HS-5 (cell line): ENCODE results near the gene RARA.

ENCODE experiments used
- DNase-seq: peaks from one replicate; pipeline ENCODE4 v3.0.0-alpha.2; 2012; ENCODE audit warnings: low read depth

RARA gene

GRCh38 chr17:40329839-40330794 lies 21.1 kb downstream of the RARA start:
- no peak for DNase-seq

DNA sequence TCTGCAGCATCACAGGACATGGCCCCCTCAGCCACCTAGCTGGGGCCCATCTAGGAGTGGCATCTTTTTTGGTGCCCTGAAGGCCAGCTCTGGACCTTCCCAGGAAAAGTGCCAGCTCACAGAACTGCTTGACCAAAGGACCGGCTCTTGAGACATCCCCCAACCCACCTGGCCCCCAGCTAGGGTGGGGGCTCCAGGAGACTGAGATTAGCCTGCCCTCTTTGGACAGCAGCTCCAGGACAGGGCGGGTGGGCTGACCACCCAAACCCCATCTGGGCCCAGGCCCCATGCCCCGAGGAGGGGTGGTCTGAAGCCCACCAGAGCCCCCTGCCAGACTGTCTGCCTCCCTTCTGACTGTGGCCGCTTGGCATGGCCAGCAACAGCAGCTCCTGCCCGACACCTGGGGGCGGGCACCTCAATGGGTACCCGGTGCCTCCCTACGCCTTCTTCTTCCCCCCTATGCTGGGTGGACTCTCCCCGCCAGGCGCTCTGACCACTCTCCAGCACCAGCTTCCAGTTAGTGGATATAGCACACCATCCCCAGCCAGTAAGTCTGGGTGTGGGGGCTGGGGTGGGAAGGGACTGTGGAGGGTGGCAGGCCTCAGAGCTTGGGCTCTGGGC lies 22.0 kb downstream of the RARA start:
- no peak for DNase-seq

- no peak for DNase-seq
These were observed 23.0 kb downstream of the RARA start for GRCh38 chr17:40331743-40332641.

- no peak for DNase-seq
These were observed 24.9 kb downstream of the RARA start for GRCh38 chr17:40333781-40334448.

DNA sequence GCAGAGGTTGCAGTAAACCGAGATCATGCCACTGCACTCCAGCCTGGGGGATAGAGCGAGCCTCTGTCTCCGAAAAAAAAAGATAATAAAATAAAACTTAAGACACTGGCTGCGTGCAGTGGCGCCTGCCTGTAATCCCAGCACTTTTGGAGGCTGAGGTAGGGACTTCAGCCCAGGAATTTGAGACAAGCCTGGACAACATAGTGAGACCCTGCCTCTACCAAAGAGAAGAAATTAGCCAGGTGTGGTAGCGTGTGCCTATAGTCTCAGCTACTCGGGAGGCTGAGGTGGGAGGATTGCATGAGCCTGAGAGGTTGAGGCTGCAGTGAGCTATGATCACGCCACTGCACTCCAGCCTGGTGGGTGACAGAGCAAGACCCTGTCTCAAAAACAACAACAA lies 26.6 kb downstream of the RARA start:
- no peak for DNase-seq

DNA sequence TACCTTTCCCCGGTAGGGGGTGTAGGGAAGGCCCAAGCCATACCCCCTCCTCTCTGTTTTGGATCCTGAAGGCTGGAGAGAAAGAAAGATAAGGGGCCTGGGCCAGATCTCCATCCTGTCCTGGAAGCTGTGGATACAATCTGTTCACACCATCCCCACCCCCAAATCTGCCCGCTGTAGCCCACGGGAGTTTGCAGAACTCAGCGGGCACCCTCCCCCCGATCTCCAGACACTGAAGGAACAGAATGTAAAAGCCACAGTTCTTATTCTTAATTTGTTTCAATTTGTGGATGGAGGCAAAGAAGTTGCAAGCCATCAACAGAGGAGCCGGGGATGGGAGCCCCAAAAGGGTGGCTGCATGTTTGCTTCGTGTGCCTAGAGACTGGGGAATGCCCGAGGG lies 28.4 kb downstream of the RARA start:
- DNase-seq: no peak

DNA sequence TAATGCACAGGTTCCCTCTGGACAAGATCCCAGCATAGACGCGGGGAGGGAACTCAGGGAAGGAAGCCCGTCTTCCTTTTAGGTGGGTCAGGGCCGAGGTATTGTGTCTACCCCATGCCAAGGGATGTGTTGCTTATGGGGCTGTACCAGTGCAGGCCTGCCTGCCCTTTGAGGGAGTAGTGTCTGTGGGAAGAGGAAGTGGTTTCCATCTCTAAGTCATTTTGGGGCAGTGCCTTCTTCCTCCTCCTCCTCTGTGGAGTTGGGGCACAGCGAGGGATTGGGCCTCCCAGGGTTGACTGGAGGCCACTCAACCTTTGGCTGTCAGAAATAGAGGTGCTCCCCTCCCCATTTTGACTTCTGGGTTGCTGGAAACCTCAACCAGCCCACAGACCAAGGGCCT lies 29.1 kb downstream of the RARA start:
- DNase-seq: no peak

DNA sequence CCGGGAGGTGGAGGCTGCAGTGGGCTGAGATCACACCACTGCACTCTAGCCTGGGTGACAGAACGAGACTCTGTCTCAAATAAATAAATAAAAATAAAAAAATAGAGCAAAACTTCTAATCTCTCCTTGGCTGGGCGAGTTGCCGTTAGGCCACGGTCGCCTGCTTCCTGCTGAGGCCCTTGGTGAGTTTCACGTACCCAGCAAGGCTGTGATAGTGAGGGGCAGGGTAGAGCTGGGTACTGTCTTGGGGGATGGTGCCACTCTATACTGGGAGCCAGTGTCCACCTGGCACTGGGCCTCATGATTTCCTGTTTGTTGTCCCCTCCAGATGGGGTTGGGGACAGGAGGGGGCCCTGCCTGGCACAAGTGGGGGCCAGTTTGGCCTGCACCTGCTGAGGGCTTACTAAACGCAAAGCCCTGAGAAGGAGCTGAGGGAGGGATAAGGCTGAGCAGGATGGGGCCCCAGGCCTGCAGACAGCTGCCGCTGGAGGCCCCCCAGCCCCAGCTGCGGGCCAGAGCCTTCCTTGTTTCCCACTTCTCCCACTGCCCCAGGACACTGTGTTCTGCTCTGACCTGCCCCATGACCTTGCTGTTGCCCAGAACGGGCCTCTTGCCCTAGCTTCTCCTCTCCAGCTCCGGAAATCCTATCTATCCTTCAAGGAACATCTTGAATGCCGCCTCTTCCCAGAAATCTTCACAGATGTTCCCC lies 30.1 kb downstream of the RARA start:
- no peak for DNase-seq

- no peak for DNase-seq
These were observed 31.3 kb downstream of the RARA start for GRCh38 chr17:40340327-40340726.

DNA sequence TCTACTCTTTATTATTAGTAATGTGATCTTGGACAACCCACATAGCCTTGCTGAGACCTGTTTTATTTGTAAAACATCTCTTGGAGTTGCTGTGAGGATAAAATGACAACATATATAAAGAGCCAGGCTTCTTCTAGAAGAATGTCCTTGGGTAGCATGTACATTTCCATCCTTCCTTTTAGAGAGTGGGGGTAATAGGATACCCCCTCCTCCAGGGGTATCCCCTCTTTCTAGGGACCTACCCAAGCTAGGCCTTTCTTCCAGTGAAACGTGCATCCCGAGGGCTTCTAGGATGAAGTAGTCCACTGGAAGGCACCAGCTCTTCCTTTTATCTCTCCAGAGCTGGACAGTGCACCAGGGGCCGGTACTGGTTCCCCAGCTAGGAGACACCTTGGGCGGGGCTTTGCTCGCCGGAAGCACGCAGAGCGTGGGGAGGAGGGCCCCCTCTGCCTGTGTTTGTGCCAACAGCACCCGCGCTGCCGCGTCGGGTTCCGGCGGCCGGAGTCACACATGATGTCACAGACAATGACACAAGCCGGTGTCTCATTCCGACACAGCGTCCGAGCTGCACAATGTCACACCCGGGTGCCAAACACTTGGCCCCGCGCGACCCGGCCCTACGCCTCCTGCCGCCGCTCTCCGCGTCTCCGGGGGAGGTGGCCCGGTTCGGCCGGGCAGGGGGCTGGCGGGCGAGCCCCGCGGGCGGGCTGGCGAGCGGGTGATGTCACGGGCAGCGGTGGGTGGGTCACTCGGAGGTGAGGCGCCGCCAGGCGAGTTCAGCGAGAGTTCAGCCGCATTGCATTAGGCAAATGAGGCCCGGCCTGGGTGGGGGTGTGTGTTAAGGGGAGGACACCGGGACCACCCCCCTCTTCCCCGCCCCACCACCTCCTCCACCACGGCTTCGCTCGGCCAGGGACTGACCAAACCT lies 32.2 kb downstream of the RARA start:
- DNase-seq: no peak

GRCh38 chr17:40341808-40342503 lies 33.0 kb downstream of the RARA start:
- DNase-seq: no peak

DNA sequence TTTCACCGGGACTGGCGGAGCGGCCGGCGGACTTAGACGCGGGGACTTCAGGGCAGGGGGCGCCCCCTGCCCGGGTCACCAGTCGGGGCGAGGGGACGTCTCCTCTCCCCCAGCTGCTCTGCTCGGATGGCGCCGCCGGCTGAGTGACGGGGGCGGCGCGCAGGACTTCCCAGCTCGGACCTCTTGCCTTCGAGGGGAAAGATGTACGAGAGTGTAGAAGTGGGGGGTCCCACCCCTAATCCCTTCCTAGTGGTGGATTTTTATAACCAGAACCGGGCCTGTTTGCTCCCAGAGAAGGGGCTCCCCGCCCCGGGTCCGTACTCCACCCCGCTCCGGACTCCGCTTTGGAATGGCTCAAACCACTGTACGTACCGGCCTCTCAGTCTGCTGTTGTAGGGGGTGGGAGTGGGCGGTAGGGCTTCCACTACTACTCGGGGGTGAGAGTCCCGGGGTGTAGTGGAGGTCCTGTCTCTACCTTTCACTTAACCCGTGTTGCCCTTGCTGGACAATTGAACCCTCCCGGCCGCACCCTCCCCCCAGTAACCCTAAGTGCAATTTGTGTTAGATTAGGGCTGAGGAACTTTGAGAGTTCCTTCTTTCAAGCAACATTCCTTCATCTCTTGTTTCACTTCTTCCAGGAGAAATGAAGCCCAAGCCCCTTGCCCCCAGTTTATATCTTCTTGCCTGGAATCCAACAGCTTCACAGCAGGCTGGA lies 33.7 kb downstream of the RARA start:
- no peak for DNase-seq

DNA sequence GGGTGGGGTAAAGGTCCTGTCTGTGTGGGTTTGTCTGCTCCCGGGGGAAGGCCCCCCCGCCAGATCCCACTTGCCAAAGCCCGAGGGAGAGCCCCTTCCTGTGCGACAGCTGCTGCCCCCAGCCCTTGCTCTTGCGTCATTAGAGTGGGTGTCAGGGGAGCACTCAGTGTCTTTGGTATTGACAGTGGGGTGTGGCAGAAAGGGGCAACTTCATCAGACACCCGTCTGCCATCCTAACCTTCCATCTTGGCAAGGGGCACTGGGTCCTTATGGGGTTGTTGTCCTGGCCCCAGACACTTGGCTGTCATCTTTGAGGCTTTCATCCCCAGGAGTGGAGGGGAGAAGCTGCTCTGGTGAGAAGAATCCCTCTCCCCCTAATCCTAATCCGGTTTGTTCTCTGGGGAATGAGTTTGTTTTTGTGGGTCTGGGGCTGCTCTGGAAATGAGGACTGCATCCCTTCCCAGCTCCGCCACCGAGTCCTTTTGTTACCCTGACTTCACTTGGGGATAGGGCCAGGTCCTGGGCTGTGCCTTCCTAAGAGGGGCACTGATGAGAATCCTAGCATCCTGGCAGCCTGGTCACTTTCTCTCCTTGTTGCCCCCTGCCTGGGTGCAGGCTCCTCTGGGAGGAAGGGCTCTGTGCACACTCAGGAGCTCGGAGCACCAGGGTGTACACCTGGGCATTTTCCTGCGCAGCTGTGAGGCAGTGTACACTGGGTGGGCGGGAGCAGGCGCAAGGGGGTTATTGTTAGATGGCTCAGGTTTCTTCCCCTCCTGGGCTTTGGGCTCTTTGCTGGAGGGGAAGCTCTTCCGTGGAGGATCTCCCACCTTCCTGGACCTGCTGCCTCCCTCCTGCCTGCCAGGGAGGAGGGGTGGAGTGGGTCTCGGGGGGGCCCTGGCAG lies 34.5 kb downstream of the RARA start:
- DNase-seq: no peak

DNA sequence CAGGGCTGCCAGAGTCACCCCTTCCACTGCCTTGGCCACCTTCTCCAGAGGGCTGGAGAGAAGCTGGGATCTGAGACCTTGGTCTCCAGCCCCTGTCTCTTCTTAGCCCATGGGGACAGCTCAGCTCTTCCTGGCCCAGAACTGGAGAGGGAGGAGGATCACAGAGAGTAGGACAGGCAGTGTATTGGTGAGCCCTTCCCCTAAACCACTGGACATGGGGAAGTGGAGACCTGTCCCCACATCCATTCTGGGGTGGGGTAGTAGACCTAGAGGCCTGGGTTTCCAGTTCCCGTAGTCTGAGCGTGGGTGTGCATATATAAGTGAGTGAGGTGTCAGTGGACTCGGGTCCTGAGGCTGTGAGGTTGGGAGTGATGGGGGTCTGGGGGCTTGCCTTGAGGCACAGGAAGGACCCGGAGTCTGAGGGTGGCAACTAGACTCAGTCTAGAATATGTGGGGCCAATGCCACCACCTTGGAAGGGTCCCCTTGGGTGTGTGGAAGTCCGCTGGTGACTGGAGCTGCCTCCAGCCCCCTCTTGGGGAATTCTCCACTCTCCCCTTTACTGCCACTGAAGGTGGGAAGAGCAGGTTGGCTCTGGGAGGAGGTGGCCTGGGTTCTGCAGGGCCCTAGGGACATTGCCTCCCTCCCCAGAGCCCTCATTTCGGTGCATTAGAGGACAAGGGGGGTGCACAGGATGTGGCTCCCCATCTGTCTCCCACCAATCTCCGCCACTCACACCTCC lies 35.6 kb downstream of the RARA start:
- DNase-seq: no peak

DNA sequence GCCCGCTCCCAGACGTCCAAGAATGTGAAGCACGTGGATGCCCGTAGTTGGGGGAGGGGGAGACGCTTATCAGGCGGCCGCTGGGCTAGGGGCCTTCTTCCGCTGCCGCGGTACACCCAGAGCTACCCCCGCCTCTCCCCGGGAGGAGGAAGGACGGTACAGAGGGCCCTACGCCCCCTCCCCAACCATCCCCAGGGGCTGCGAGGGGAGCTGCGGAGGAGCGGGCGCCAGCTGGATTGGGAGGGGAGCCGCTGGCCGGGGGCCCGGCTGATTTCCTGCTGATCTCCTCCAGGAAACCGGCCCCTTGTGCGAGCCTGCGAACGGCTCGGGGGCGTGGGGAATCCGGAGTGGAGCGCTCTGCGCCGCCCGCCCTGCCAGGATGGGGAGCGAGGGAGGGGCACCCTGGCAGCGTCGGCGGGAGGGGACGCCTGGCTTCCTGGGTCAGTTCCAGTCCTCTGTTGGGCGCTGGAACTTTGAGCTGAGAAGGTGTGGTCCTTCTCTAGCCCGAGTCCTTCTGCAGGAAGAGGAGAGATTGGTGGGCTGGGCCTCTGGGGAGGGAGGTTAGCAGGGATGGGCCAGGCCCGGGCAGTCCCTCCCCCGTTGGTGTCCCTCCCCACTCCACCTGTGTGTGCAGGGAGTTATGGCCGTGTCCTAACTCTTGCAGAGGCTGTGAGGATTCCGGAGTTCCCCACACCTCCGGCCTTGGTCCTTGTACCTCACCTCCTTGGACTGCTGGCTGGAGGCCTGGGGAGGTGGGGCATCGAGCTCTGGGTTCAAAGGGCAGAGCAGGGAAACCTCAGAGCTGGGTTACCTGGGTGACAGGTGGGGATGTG lies 36.4 kb downstream of the RARA start:
- no peak for DNase-seq
